ENCODE data around the gene KIAA0232. TPM values are rescaled to one million over a fixed set of nuclear protein-coding genes. Genes with fewer than 3 reads are reported as not detected.

Gene KIAA0232
- total and polyA plus RNA-seq, 10 of the 15 experiments (the other 5 are each of a cell fraction or from before 2014, with no cell fraction given): 2.8 to 15.1 (median 10.8) TPM

DNA sequence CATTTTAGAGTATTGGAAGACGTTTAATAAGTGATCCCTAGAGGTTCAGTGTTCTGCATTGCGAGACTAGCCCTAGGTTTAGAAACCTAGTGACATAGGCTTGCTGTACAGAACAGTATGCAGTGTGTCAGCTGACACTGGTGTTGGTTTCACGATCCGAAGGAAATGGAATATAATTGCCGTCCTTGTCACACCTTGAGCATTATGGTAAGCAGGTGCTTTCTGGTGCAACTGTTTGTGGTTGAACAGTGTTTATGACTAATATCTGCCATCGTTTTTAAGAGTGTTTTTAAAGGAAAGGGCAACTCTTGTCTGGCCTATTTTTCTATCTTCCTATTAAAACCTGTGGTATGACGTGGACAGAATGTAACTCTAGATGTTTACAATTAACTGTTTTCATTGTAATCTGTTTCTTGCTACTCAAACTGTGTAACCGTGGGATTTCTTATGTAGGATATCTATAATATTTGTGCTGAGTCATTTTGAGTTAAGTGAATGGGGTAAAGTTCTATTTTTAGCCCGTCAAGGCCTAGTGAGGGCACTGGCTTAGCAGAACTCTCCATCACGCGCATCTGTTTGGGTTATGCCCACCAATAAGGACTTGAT is 73.3 kb downstream of the KIAA0232 start (continued):
- TF ChIP-seq, protein P1, sequence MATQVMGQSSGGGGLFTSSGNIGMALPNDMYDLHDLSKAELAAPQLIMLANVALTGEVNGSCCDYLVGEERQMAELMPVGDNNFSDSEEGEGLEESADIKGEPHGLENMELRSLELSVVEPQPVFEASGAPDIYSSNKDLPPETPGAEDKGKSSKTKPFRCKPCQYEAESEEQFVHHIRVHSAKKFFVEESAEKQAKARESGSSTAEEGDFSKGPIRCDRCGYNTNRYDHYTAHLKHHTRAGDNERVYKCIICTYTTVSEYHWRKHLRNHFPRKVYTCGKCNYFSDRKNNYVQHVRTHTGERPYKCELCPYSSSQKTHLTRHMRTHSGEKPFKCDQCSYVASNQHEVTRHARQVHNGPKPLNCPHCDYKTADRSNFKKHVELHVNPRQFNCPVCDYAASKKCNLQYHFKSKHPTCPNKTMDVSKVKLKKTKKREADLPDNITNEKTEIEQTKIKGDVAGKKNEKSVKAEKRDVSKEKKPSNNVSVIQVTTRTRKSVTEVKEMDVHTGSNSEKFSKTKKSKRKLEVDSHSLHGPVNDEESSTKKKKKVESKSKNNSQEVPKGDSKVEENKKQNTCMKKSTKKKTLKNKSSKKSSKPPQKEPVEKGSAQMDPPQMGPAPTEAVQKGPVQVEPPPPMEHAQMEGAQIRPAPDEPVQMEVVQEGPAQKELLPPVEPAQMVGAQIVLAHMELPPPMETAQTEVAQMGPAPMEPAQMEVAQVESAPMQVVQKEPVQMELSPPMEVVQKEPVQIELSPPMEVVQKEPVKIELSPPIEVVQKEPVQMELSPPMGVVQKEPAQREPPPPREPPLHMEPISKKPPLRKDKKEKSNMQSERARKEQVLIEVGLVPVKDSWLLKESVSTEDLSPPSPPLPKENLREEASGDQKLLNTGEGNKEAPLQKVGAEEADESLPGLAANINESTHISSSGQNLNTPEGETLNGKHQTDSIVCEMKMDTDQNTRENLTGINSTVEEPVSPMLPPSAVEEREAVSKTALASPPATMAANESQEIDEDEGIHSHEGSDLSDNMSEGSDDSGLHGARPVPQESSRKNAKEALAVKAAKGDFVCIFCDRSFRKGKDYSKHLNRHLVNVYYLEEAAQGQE (IDR thresholded peaks at IDR 0.05; ENCODE audit: low read depth, low read length): no peak
- TF ChIP-seq MTA3 (IDR thresholded peaks at IDR 0.05; ENCODE audit: borderline replicate concordance, low read length) (no peak; the same call in 1 of the 2 replicates), KLF5 (IDR thresholded peaks at IDR 0.05; ENCODE audit: partially characterized antibody) (peak; percentile 81), NFYB (IDR thresholded peaks at IDR 0.05; ENCODE audit: insufficient read depth, low read depth, low read length) (peak; percentile 63), ZBED1 (IDR thresholded peaks at IDR 0.05; ENCODE audit: borderline replicate concordance) (peak; percentile 69; the same call in 1 of the 2 replicates), HCFC1 (IDR thresholded peaks at IDR 0.05; ENCODE audit: low read length) (no peak), BHLHE40 (IDR thresholded peaks at IDR 0.05; ENCODE audit: borderline replicate concordance in 1 of 2, low read depth in 2 of 2, low read length in 1 of 2) (peak; percentile 84 to 90), NR2C2 (IDR thresholded peaks at IDR 0.05; ENCODE audit: borderline replicate concordance, control insufficient read depth, insufficient read length, low read depth) (no peak), TCF12 (IDR thresholded peaks at IDR 0.05; ENCODE audit: low read depth, low read length) (peak; percentile 88), NR2F1 (conservative IDR thresholded peaks at IDR 0.05) (peak; percentile 94), FOS (IDR thresholded peaks at IDR 0.05; ENCODE audit: borderline replicate concordance, extremely low read depth, insufficient read length) (no peak), CREM (IDR thresholded peaks at IDR 0.05; ENCODE audit: low read depth) (peak; percentile 67), IRF4 (IDR thresholded peaks at IDR 0.05; ENCODE audit: low read depth, low read length) (peak; percentile 74; the same call in 1 of the 2 replicates), SMC3 (IDR thresholded peaks at IDR 0.05; ENCODE audit: borderline replicate concordance, low read length) (no peak), MYB (IDR thresholded peaks at IDR 0.05; ENCODE audit: borderline replicate concordance, low read depth, low read length) (peak; percentile 95), TCF7 (IDR thresholded peaks at IDR 0.05; ENCODE audit: borderline replicate concordance) (no peak), CHD4 (IDR thresholded peaks at IDR 0.05) (no peak), CHD1 (IDR thresholded peaks at IDR 0.05; ENCODE audit: low read depth, low read length) (no peak)
- TF ChIP-seq, protein P2, sequence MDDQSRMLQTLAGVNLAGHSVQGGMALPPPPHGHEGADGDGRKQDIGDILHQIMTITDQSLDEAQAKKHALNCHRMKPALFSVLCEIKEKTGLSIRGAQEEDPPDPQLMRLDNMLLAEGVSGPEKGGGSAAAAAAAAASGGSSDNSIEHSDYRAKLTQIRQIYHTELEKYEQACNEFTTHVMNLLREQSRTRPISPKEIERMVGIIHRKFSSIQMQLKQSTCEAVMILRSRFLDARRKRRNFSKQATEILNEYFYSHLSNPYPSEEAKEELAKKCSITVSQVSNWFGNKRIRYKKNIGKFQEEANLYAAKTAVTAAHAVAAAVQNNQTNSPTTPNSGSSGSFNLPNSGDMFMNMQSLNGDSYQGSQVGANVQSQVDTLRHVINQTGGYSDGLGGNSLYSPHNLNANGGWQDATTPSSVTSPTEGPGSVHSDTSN (IDR thresholded peaks at IDR 0.05; ENCODE audit: insufficient replicate concordance, low read depth, low read length): peak; percentile 40
- TF ChIP-seq, protein P3, sequence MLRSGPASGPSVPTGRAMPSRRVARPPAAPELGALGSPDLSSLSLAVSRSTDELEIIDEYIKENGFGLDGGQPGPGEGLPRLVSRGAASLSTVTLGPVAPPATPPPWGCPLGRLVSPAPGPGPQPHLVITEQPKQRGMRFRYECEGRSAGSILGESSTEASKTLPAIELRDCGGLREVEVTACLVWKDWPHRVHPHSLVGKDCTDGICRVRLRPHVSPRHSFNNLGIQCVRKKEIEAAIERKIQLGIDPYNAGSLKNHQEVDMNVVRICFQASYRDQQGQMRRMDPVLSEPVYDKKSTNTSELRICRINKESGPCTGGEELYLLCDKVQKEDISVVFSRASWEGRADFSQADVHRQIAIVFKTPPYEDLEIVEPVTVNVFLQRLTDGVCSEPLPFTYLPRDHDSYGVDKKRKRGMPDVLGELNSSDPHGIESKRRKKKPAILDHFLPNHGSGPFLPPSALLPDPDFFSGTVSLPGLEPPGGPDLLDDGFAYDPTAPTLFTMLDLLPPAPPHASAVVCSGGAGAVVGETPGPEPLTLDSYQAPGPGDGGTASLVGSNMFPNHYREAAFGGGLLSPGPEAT (IDR thresholded peaks at IDR 0.05; ENCODE audit: low read depth): peak; percentile 99
- TF ChIP-seq, protein P4, sequence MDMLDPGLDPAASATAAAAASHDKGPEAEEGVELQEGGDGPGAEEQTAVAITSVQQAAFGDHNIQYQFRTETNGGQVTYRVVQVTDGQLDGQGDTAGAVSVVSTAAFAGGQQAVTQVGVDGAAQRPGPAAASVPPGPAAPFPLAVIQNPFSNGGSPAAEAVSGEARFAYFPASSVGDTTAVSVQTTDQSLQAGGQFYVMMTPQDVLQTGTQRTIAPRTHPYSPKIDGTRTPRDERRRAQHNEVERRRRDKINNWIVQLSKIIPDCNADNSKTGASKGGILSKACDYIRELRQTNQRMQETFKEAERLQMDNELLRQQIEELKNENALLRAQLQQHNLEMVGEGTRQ (IDR thresholded peaks at IDR 0.05; ENCODE audit: borderline replicate concordance, low read depth, low read length): peak; percentile 67; the same call in 1 of the 2 replicates
- TF ChIP-seq, protein P5, sequence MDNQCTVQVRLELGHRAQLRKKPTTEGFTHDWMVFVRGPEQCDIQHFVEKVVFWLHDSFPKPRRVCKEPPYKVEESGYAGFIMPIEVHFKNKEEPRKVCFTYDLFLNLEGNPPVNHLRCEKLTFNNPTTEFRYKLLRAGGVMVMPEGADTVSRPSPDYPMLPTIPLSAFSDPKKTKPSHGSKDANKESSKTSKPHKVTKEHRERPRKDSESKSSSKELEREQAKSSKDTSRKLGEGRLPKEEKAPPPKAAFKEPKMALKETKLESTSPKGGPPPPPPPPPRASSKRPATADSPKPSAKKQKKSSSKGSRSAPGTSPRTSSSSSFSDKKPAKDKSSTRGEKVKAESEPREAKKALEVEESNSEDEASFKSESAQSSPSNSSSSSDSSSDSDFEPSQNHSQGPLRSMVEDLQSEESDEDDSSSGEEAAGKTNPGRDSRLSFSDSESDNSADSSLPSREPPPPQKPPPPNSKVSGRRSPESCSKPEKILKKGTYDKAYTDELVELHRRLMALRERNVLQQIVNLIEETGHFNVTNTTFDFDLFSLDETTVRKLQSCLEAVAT (IDR thresholded peaks at IDR 0.05): peak; percentile 32

Measured in GM12878 (cell line).